ENCODE results near the gene ARHGEF33.

Gene ARHGEF33

GRCh38 chr2:38889575-38889974, at the start of gene ARHGEF33:
Gene ARHGEF33 (plus strand): TSS chr2:38889875. CDS start chr2:38919448, 29,573 bp downstream.
- no peak for DNase-seq (ENCODE audit: low spot score)

DNA sequence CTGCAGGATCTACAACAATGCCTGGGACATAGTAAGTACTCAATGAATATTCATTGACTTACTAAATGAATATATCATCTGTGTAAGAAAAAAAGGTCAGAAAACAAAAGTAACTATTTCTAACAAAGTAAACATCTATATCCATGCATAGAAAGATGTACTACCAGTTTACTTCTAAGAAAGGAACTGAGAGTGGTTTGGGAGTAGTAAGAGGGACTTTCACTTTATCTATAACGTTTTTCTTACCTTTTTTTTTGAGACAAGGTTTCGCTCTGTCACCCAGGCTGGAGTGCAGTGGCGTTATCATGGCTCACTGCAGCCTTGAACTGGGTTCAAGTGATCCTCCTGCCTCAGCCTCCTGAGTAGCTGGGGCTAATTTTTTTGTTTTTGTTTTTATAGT, 39.6 kb upstream of the ARHGEF33 start:
- no peak for DNase-seq (ENCODE audit: low spot score)

- DNase-seq (ENCODE audit: low spot score): no peak
Measured at GRCh38 chr2:38856165-38856564, 33.5 kb upstream of the ARHGEF33 start.

DNA sequence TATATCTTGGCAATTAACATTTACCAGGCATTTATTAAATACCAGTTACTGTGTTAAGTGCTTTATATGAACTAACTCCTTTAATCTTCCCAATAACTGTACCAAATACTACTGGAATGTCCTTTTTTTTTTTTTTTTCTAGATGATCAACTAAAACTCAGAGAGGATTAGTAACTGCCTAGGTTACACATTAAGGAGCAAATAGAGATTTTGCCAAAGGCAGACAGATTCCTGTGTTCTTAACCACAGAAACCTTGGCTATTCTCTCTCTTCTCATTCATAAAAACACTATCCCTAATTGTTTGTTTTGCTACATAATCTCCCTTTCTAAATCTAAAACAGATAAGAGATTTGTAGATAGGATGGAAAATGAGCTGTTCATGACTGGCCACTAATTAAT, 27.2 kb upstream of the ARHGEF33 start:
- no peak for DNase-seq (ENCODE audit: low spot score)

- peak; percentile 4 for DNase-seq (ENCODE audit: low spot score)
Measured at GRCh38 chr2:38863061-38863695, 26.5 kb upstream of the ARHGEF33 start.

- no peak for DNase-seq (ENCODE audit: low spot score)
Measured at GRCh38 chr2:38866773-38867443, 22.8 kb upstream of the ARHGEF33 start.

DNA sequence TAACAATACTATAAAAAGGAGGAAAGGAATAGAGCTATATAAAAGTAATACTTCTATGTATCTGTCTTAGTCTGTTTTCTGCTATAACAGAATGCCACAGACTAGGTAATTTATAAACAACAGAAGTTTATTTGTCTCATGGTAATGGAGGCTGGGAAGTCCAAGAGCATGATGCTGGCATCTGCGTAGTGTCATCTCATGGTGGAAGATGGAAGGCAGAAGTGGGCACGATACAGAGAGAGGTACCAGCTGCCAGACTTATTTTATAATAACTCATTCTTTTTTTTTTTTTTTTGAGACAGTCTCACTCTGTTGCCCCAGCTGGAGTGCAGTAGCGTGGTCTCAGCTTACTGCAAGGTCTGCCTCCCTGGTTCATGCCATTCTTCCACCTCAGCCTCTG, 18.2 kb upstream of the ARHGEF33 start:
- no peak for DNase-seq (ENCODE audit: low spot score)

DNA sequence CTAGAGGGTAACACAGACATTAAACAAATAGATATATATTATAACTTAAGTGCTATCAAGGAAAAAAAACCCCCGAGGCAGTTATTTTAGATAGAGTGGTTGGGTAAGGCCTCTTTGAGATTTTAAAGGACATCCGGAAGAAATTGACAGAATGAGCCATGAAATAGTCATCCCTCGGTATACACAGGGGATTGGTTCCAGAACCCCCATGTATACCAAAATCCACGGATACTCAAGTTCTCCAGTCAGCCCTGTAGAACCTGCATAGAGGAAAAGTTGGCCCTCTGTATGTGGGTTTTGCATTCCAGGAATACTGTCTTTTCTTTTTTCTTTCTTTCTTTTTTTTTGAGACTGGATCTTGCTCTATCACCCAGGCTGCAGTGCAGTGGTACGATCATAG, 15.9 kb upstream of the ARHGEF33 start:
- DNase-seq (ENCODE audit: low spot score): no peak

GRCh38 chr2:38875227-38875575, 14.5 kb upstream of the ARHGEF33 start:
- DNase-seq (ENCODE audit: low spot score): no peak

GRCh38 chr2:38875576-38876367, 13.9 kb upstream of the ARHGEF33 start, which contains the start of the genes DHX57 and MORN2:
Gene DHX57 (minus strand): TSS chr2:38875934. CDS start chr2:38868405, 7,529 bp downstream.
Gene MORN2 (plus strand): TSS chr2:38875976.
- peak; percentile 81 for DNase-seq (ENCODE audit: low spot score)

GRCh38 chr2:38876407-38876806, 13.3 kb upstream of the ARHGEF33 start:
- DNase-seq (ENCODE audit: low spot score): no peak

- DNase-seq (ENCODE audit: low spot score): no peak
Measured at GRCh38 chr2:38886063-38886462, 3.6 kb upstream of the ARHGEF33 start.

- DNase-seq (ENCODE audit: low spot score): no peak
Measured at GRCh38 chr2:38887347-38887746, 2.3 kb upstream of the ARHGEF33 start.

DNA sequence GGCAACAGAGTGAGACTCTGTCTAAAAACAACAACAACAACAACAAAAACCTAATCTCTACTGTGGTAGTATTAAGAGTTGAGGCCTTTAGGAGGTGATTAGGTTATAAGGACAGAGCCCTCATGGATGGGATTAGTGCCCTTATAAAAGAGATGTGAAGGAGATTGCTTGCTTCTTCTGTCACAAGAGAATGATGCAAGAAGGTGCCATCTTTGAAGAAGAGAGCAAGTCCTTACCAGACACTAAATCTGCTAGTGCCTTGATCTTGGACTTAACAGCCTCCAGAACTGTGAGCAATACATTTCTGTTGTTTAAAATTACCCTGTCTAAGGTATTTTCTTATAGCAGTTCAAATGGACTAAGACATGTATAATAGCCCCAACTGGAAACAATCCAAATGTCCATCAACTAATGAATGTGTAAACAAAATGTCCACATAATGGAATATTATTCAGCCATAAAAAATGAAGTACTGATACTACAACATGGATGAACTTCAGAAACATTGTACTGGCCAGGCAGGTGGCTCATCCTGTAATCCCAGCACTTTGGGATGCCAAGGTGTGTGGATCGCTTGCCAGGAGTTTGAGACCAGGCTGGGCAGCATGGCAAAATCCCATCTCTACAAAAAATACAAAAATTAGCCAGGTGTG, 1.6 kb upstream of the ARHGEF33 start:
- DNase-seq (ENCODE audit: low spot score): no peak

GRCh38 chr2:38889045-38889444, 630 bp upstream of the ARHGEF33 start:
- no peak for DNase-seq (ENCODE audit: low spot score)

- no peak for DNase-seq (ENCODE audit: low spot score)
Measured at GRCh38 chr2:38892819-38893218, 3.1 kb downstream of the ARHGEF33 start.

- no peak for DNase-seq (ENCODE audit: low spot score)
Measured at GRCh38 chr2:38898256-38898655, 8.6 kb downstream of the ARHGEF33 start.

DNA sequence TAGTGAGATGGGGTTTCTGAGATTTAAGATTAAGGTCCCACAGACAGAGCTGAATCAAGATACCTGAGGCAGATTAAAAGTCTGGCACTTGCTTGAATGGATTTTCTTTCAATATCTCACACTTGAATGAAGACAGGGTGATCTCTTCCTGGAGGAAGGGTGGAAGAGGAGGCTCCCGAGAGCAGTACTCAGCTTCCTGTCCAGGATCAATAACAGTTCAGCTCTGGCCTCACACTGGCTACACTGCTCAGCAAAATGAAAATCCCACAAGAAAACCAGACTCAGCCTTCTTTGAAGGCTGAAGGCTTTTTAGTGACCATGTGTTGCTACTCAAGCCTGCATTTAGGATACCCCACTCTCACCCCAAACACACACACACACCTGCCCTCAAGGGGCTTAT, 11.1 kb downstream of the ARHGEF33 start:
- no peak for DNase-seq (ENCODE audit: low spot score)

DNA sequence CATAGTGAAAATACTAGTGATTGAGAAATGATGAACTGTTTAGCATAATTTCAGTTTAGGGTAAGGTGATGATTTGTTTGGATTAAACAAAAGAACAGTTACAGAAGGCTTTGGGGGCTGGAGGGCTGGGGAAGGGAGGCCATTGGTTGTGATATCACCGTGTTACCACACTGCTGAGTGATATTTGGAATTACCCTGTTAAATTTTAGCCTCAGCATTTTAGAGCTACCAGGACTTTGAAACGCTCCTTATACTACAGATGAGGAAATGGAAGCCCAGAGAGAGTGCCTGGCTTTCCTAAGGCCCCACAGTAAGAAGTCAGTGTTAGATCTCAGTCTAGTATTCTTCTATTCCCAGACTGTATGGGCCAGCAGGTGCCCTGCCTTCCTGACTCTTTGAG, 15.6 kb downstream of the ARHGEF33 start:
- DNase-seq (ENCODE audit: low spot score): no peak

DNA sequence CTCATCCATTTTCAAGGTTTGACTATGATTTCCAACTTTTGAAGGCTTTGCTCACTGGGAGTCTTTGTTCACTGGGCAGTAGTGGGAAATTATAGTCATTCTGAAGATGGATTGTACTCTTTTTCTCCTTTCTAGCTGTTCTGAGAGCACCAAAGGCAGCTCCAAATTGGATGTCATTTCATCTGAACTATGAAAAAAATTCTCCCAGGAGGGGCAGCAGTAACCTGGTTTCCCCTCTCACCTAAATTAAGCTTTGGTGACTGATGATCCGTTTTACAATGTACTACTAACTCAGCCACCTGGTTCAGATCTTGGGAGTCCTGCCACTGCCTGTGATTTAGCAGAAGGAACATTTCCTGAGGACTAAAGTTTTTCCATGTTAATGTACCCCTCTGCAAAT, 17.6 kb downstream of the ARHGEF33 start:
- DNase-seq (ENCODE audit: low spot score): no peak

GRCh38 chr2:38907743-38908562, 18.3 kb downstream of the ARHGEF33 start:
- DNase-seq (ENCODE audit: low spot score): no peak

- DNase-seq (ENCODE audit: low spot score): no peak
Measured at GRCh38 chr2:38909872-38910271, 20.2 kb downstream of the ARHGEF33 start.
